HEK293 (cell line): Measurements from ENCODE around the gene KIRREL3.

Source experiments
- CTCF ChIA-PET: fragments of 350-600 bp; formaldehyde crosslinking; extraction: SDS; loops from one replicate; lab custom pipeline; 2021; ENCODE audit warnings: antibody characterized with exemption; lab: Yijun Ruan, JAX
- POLR2A ChIA-PET: fragments of 300-600 bp; formaldehyde crosslinking; extraction: SDS; loops from one replicate; lab custom pipeline; 2020; ENCODE audit warnings: antibody characterized with exemption, inconsistent platforms; lab: Yijun Ruan, JAX
- H3K27ac ChIP-seq: fragments of 200-500 bp; sonication (Bioruptor generic); 2 replicates; pipeline ENCODE4 v1.5.1; 2014; ENCODE audit warnings: low read depth, low read length, control low read depth, inconsistent platforms; ENCODE audit errors: extremely low read depth
- H3K36me3 ChIP-seq, 2 experiments: fragments of 200-500 bp in 1 of 2; sonication (Bioruptor generic) in 1 of 2; 1 replicate in 1 of 2; 2 replicates in 1 of 2; pipeline ENCODE4 v1.5.1; 2014 to 2017; ENCODE audit warnings: inconsistent platforms in 2 of 2, low read length in 2 of 2; ENCODE audit not compliant: control insufficient read depth in 2 of 2, insufficient read depth in 1 of 2
- H3K4me1 ChIP-seq: fragments of 200-500 bp; sonication (Bioruptor generic); 2 replicates; pipeline ENCODE4 v1.5.1; 2014; ENCODE audit warnings: mild to moderate bottlenecking, low read length, inconsistent platforms; ENCODE audit not compliant: control insufficient read depth, insufficient read depth
- H3K4me3 ChIP-seq: 2 replicates; pipeline ENCODE4 v1.5.1; 2011; ENCODE audit warnings: low read depth, mild to moderate bottlenecking, control low read depth, low read length, moderate library complexity
- H3K9me3 ChIP-seq: fragments of 200-500 bp; sonication (Bioruptor generic); 2 replicates; pipeline ENCODE4 v1.5.1; 2014; ENCODE audit warnings: low read depth, low read length, inconsistent platforms; ENCODE audit not compliant: control insufficient read depth, insufficient read depth
- GLIS2 ChIP-seq: fragments of 450-650 bp; formaldehyde crosslinking; IDR thresholded peaks from 2 replicates; pipeline ENCODE4 v1.5.1; 2016; ENCODE audit warnings: missing biosample characterization, missing genetic modification characterization
- ZBTB8A ChIP-seq: fragments of 450-650 bp; formaldehyde crosslinking; IDR thresholded peaks from 2 replicates; pipeline ENCODE4 v1.5.1; 2016; ENCODE audit warnings: missing biosample characterization, missing genetic modification characterization
- ZFHX2 ChIP-seq: fragments of 450-650 bp; formaldehyde crosslinking; conservative IDR thresholded peaks from 2 replicates; pipeline ENCODE4 v1.5.1; 2016; ENCODE audit warnings: missing biosample characterization, missing genetic modification characterization
- ZNF335 ChIP-seq: fragments of 450-650 bp; formaldehyde crosslinking; conservative IDR thresholded peaks from 2 replicates; pipeline ENCODE4 v1.5.1; 2016; ENCODE audit warnings: missing biosample characterization, missing genetic modification characterization
- ZNF670 ChIP-seq: fragments of 450-650 bp; formaldehyde crosslinking; IDR thresholded peaks from 2 replicates; pipeline ENCODE4 v1.5.1; 2016; ENCODE audit warnings: missing biosample characterization, missing genetic modification characterization, low read depth
- ZNF791 ChIP-seq: fragments of 450-650 bp; formaldehyde crosslinking; IDR thresholded peaks from 2 replicates; pipeline ENCODE4 v1.5.1; 2016; ENCODE audit warnings: missing biosample characterization, missing genetic modification characterization
- ZNF843 ChIP-seq: fragments of 450-650 bp; formaldehyde crosslinking; IDR thresholded peaks from 2 replicates; pipeline ENCODE4 v1.5.1; 2016; ENCODE audit warnings: missing biosample characterization, missing genetic modification characterization
- ZSCAN30 ChIP-seq: fragments of 450-650 bp; IDR thresholded peaks from 2 replicates; pipeline ENCODE4 v1.5.1; 2018; ENCODE audit warnings: missing biosample characterization, mild to moderate bottlenecking, missing genetic modification characterization, moderate library complexity
- TF ChIP-seq, protein P1 (sequence below): fragments of 450-650 bp; formaldehyde crosslinking; IDR thresholded peaks from 2 replicates; pipeline ENCODE4 v1.5.1; 2016; ENCODE audit warnings: missing biosample characterization, missing genetic modification characterization
- TF ChIP-seq, protein P2 (sequence below): fragments of 450-650 bp; formaldehyde crosslinking; IDR thresholded peaks from 2 replicates; pipeline ENCODE4 v1.5.1; 2016; ENCODE audit warnings: missing biosample characterization, missing genetic modification characterization
- TF ChIP-seq, protein P3 (sequence below): fragments of 450-650 bp; formaldehyde crosslinking; IDR thresholded peaks from 2 replicates; pipeline ENCODE4 v1.5.1; 2016; ENCODE audit warnings: missing biosample characterization, missing genetic modification characterization
- TF ChIP-seq, protein P4 (sequence below): fragments of 450-650 bp; formaldehyde crosslinking; IDR thresholded peaks from 2 replicates; pipeline ENCODE4 v1.5.1; 2016; ENCODE audit warnings: missing biosample characterization, missing genetic modification characterization

Gene KIRREL3

DNA sequence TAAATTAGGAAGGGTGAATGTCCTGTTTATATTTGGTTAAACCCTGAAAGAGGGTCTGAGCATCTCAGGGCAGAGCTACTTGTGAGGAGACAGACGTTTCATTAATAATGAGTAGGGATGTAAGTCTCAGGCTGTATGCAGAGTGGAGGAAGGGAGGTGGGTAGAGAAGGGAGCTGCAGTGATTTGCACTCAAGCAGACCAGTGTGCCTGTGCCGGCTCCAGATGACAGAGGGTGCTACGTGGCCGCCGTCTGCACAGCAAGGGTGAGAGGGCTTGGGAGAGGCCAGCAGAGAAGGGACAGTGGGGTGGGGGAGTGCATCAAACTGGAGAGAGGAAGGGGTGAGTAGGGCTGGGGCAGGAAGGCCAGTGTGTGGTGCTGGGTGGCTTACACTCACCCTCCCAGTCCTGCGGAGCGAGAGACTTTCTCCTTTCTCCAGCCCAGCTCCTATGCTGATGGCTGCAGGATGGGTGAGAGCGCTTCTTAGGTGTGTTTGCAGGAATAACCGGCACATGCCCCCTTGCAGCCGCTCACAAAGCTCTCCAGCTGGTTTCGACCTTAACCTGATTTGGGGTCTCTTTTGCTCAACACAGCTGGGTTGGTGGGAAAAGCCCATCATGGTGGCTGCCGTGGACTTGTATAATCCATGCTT lies 514.5 kb downstream of the KIRREL3 start (continued):
- TF ChIP-seq, protein P1, sequence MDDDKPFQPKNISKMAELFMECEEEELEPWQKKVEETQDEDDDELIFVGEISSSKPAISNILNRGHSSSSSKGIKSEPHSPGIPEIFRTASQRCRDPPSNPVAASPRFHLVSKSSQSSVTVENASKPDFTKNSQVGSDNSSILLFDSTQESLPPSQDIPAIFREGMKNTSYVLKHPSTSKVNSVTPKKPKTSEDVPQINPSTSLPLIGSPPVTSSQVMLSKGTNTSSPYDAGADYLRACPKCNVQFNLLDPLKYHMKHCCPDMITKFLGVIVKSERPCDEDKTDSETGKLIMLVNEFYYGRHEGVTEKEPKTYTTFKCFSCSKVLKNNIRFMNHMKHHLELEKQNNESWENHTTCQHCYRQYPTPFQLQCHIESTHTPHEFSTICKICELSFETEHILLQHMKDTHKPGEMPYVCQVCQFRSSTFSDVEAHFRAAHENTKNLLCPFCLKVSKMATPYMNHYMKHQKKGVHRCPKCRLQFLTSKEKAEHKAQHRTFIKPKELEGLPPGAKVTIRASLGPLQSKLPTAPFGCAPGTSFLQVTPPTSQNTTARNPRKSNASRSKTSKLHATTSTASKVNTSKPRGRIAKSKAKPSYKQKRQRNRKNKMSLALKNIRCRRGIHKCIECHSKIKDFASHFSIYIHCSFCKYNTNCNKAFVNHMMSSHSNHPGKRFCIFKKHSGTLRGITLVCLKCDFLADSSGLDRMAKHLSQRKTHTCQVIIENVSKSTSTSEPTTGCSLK: no peak
- TF ChIP-seq ZFHX2 (no peak), ZNF670 (no peak), ZNF791 (no peak), GLIS2 (tag by site-specific recombination) (no peak), ZBTB8A (tag by site-specific recombination) (no peak)

DNA sequence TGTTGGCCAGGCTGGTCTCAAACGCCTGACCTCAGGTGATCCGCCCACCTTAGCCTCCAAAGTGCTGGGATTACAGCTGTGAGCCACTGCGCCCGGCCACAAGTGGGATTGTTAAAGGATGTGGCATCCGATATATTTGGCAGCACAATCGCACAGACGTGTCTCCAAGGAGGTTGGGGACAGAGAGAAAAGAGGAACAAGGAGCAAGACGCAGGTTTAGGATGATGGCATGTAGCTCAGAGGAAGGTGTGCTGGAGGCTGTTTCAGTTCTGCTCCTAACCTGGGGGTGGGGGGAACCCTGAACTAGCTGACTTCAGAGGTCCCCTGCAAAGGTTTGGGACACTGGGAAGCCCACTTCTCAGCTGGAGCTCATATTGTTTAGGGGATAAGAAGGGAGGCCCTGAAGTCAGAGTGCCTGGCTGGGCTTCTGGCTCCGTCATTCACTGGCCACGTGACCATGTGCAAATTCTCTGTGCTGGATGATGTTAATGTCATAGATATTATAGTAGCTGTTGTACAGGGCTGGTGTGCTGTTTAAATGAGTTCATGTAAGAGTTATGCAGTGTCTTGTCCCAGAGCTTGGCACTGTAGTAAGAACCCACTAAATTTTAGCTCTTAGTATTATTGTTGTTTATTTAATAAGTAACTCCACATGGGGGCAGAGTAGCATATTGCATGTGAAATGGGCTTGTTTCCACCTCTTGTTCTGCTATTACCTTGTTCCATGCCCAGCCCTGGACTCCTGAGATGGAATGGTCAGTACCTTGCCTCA lies 515.4 kb downstream of the KIRREL3 start:
- H3K4me3 ChIP-seq: no peak overlapping the region
- no peaks in the 10 kb centered on the region for H3K9me3 ChIP-seq
- ChIA-PET POLR2A (interaction anchor here (0.7 kb wide), 1 partner anchor 29 kb away, joined by 7 read pairs; no protein-coding TSS in a partner anchor), CTCF (interaction anchor here (0.7 to 1.4 kb wide), 3 partner anchors 43 to 175 kb away, joined by 3 to 5 read pairs (median 3); no protein-coding TSS in a partner anchor)
- TF ChIP-seq ZNF335 (tag by site-specific recombination) (no peak), ZNF843 (tag by site-specific recombination) (no peak)
- TF ChIP-seq, protein P2, sequence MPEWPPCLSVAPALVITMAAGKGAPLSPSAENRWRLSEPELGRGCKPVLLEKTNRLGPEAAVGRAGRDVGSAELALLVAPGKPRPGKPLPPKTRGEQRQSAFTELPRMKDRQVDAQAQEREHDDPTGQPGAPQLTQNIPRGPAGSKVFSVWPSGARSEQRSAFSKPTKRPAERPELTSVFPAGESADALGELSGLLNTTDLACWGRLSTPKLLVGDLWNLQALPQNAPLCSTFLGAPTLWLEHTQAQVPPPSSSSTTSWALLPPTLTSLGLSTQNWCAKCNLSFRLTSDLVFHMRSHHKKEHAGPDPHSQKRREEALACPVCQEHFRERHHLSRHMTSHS (tag by site-specific recombination): no peak
- TF ChIP-seq, protein P1: no peak
- H3K4me1 ChIP-seq: no peaks in the 10 kb centered on the region
- no peaks in the 10 kb centered on the region for H3K36me3 ChIP-seq
- H3K27ac ChIP-seq: no peak overlapping the region

DNA sequence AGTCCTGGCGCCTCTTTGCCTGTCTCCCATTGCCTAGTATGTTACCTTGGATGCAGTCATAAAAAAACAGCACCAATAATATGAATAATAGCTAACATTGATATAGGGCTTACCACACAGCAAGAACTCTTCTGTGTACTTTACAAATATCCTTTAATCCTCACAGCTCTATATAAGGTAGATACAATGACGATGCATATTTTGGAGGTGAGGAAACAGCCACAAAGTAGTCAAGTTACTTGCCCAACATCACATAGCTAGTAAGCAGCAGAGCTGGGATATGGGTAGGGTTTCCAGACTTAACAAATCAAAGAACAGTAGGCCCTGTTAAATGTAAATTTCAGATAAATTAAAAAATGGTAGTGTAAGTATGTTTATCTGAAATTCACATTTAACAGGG lies 516.3 kb downstream of the KIRREL3 start:
- CTCF ChIA-PET: interaction anchor here (0.6 to 1.6 kb wide), 3 partner anchors 43 to 1664 kb away, joined by 3 to 5 read pairs (median 3); no protein-coding TSS in a partner anchor
- H3K9me3 ChIP-seq: no peaks in the 10 kb centered on the region
- POLR2A ChIA-PET: no interaction called here
- TF ChIP-seq, protein P3, sequence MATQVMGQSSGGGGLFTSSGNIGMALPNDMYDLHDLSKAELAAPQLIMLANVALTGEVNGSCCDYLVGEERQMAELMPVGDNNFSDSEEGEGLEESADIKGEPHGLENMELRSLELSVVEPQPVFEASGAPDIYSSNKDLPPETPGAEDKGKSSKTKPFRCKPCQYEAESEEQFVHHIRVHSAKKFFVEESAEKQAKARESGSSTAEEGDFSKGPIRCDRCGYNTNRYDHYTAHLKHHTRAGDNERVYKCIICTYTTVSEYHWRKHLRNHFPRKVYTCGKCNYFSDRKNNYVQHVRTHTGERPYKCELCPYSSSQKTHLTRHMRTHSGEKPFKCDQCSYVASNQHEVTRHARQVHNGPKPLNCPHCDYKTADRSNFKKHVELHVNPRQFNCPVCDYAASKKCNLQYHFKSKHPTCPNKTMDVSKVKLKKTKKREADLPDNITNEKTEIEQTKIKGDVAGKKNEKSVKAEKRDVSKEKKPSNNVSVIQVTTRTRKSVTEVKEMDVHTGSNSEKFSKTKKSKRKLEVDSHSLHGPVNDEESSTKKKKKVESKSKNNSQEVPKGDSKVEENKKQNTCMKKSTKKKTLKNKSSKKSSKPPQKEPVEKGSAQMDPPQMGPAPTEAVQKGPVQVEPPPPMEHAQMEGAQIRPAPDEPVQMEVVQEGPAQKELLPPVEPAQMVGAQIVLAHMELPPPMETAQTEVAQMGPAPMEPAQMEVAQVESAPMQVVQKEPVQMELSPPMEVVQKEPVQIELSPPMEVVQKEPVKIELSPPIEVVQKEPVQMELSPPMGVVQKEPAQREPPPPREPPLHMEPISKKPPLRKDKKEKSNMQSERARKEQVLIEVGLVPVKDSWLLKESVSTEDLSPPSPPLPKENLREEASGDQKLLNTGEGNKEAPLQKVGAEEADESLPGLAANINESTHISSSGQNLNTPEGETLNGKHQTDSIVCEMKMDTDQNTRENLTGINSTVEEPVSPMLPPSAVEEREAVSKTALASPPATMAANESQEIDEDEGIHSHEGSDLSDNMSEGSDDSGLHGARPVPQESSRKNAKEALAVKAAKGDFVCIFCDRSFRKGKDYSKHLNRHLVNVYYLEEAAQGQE (tag by site-specific recombination): no peak
- TF ChIP-seq ZSCAN30 (tag by site-specific recombination) (no peak), ZNF791 (no peak)
- TF ChIP-seq, protein P4, sequence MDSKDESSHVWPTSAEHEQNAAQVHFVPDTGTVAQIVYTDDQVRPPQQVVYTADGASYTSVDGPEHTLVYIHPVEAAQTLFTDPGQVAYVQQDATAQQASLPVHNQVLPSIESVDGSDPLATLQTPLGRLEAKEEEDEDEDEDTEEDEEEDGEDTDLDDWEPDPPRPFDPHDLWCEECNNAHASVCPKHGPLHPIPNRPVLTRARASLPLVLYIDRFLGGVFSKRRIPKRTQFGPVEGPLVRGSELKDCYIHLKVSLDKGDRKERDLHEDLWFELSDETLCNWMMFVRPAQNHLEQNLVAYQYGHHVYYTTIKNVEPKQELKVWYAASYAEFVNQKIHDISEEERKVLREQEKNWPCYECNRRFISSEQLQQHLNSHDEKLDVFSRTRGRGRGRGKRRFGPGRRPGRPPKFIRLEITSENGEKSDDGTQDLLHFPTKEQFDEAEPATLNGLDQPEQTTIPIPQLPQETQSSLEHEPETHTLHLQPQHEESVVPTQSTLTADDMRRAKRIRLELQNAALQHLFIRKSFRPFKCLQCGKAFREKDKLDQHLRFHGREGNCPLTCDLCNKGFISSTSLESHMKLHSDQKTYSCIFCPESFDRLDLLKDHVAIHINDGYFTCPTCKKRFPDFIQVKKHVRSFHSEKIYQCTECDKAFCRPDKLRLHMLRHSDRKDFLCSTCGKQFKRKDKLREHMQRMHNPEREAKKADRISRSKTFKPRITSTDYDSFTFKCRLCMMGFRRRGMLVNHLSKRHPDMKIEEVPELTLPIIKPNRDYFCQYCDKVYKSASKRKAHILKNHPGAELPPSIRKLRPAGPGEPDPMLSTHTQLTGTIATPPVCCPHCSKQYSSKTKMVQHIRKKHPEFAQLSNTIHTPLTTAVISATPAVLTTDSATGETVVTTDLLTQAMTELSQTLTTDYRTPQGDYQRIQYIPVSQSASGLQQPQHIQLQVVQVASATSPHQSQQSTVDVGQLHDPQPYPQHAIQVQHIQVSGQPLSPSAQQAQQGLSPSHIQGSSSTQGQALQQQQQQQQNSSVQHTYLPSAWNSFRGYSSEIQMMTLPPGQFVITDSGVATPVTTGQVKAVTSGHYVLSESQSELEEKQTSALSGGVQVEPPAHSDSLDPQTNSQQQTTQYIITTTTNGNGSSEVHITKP (tag by site-specific recombination): no peak
- TF ChIP-seq, all 188 proteins: peak for 0
- Histone ChIP-seq H3K4me1 (no peaks in the 10 kb centered on the region), H3K4me3 (no peak overlapping the region), H3K27ac (no peak overlapping the region), H3K36me3 (no peaks in the 10 kb centered on the region)
